Breast epithelium (tissue), 3 donors: ENCODE measurements around the gene GRIK5.

Source experiments
- CTCF ChIP-seq, 3 donors: fragments of 450-650 bp; IDR thresholded peaks; one replicate each; pipeline ENCODE4 v1.5.1; 2016 to 2017; ENCODE audit warnings: antibody characterized with exemption in 3 of 3, mild to moderate bottlenecking in 3 of 3, moderate library complexity in 3 of 3
- POLR2A ChIP-seq: fragments of 450-650 bp; IDR thresholded peaks from one replicate; pipeline ENCODE4 v1.6.1; 2016; ENCODE audit warnings: antibody characterized with exemption, mild to moderate bottlenecking, moderate library complexity

DNA sequence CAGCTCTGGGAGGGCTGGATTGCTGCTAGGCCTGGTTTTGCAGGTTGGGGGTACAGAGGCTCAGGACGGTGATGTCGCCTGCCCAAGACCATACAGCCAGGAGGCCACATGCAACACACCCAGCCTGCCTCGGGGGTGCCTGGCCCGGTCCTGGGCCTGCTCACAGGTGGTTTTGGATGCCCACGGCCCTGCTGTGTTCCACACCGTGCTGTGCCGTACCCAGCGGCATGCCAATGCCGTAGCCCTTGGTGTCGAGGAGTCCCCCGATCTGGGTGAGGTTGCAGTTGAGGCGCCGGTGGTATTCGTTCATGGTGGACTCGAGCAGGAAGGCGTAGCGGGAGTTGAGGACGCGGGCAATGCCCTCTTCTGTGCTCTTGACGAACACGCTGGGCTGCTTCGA is 64.5 kb downstream of the GRIK5 start:
- TF ChIP-seq POLR2A (no peak), CTCF (IDR thresholded peaks at IDR 0.05) (no peak)
